ENCODE data around the gene TMC7.
A peak's percentile ranks its signal among the peaks of the same experiment; 100 is the strongest.

Gene TMC7

GRCh38 chr16:19068237-19068815 is 84.6 kb downstream of the TMC7 start:
- POLR2A ChIA-PET: interaction anchor here (0.7 to 1.7 kb wide), 5 partner anchors 69 to 487 kb away, joined by 3 to 9 read pairs (median 5); partner anchors contain the start of genes ARL6IP1, RPS15A and SMG1
- H3K9me3 ChIP-seq (ENCODE audit: control insufficient read depth, insufficient read depth, low read depth, low read length): no peaks in the 10 kb centered on the region
- CTCF ChIA-PET: interaction anchor here (6.3 kb wide), 1 partner anchor 85 kb away, joined by 53 read pairs; the partner anchor contains the start of gene TMC7

GRCh38 chr16:19071811-19072777 is 88.4 kb downstream of the TMC7 start:
- ChIA-PET POLR2A (interaction anchor here (1.2 kb wide), 1 partner anchor 88 kb away, joined by 3 read pairs; the partner anchor contains the start of gene TMC7), CTCF (interaction anchor here (0.6 to 6.3 kb wide), 12 partner anchors 13 to 1605 kb away, joined by 3 to 53 read pairs (median 3); partner anchors contain the start of gene TMC7)
- peaks cover 32 to 48% of the 10 kb centered on the region in 2 experiments; a peak in 2 of 3 replicates for H3K36me3 ChIP-seq (ENCODE audit: control insufficient read depth in 2 of 2, insufficient read depth in 1 of 2, low read length in 2 of 2)
- no peaks in the 10 kb centered on the region for H3K4me1 ChIP-seq (ENCODE audit: control insufficient read depth, insufficient read depth, low read length)
- no peak overlapping the region for H3K4me3 ChIP-seq (ENCODE audit: low read depth, low read length)
- no peak overlapping the region for H3K27ac ChIP-seq (ENCODE audit: extremely low read depth, low read depth, low read length)
- no peaks in the 10 kb centered on the region for H3K9me3 ChIP-seq (ENCODE audit: control insufficient read depth, insufficient read depth, low read depth, low read length)
- no peak for TF ChIP-seq SP2 (tag by site-specific recombination; IDR thresholded peaks at IDR 0.05)
- TF ChIP-seq ZBTB21 (tag by site-specific recombination; IDR thresholded peaks at IDR 0.05): no peak
- TF ChIP-seq BCL11B (tag by site-specific recombination; IDR thresholded peaks at IDR 0.05; ENCODE audit: low read depth): no peak
- TF ChIP-seq ZBTB20 (tag by site-specific recombination; IDR thresholded peaks at IDR 0.05): no peak
- no peak for TF ChIP-seq SALL2 (tag by site-specific recombination; IDR thresholded peaks at IDR 0.05; ENCODE audit: borderline replicate concordance)
- no peak for TF ChIP-seq BCL6B (tag by site-specific recombination; IDR thresholded peaks at IDR 0.05)
- no peak for TF ChIP-seq ZNF664 (tag by site-specific recombination; IDR thresholded peaks at IDR 0.05)
- no peak for TF ChIP-seq TSHZ1 (tag by site-specific recombination; IDR thresholded peaks at IDR 0.05; ENCODE audit: borderline replicate concordance)
- TF ChIP-seq ZNF548 (tag by site-specific recombination; IDR thresholded peaks at IDR 0.05): no peak
- no peak for TF ChIP-seq ZNF341 (tag by site-specific recombination; IDR thresholded peaks at IDR 0.05; ENCODE audit: low read depth)
- no peak for TF ChIP-seq ZNF843 (tag by site-specific recombination; IDR thresholded peaks at IDR 0.05)
- peak; percentile 64 for TF ChIP-seq ZNF654 (tag by site-specific recombination; IDR thresholded peaks at IDR 0.05; ENCODE audit: low read depth)
- TF ChIP-seq ZNF202 (tag by site-specific recombination; IDR thresholded peaks at IDR 0.05; ENCODE audit: borderline replicate concordance): no peak
- peak; percentile 91 for TF ChIP-seq ZNF2 (tag by site-specific recombination; IDR thresholded peaks at IDR 0.05)
- TF ChIP-seq ZSCAN18 (tag by site-specific recombination; IDR thresholded peaks at IDR 0.05): no peak
- no peak for TF ChIP-seq ZNF404 (tag by site-specific recombination; IDR thresholded peaks at IDR 0.05)
- TF ChIP-seq ZNF423 (tag by site-specific recombination; IDR thresholded peaks at IDR 0.05): no peak

More at GRCh38 chr16:19068237-19068815, 84.6 kb downstream of the TMC7 start:
- peak overlapping the region; percentile 82 for H3K4me3 ChIP-seq (ENCODE audit: low read depth, low read length)
- H3K27ac ChIP-seq (ENCODE audit: extremely low read depth, low read depth, low read length): peak overlapping the region; percentile 82
- TF ChIP-seq SP3 (tag by site-specific recombination; IDR thresholded peaks at IDR 0.05) (no peak), ZBTB21 (tag by site-specific recombination; IDR thresholded peaks at IDR 0.05) (no peak), SP7 (tag by site-specific recombination; IDR thresholded peaks at IDR 0.05) (no peak), GLIS2 (tag by site-specific recombination; IDR thresholded peaks at IDR 0.05) (no peak), KLF7 (tag by site-specific recombination; IDR thresholded peaks at IDR 0.05; ENCODE audit: borderline replicate concordance) (no peak), ZNF830 (tag by site-specific recombination; IDR thresholded peaks at IDR 0.05; ENCODE audit: low read depth) (no peak), ZBTB17 (tag by site-specific recombination; IDR thresholded peaks at IDR 0.05) (0 out of 2 replicates have a peak, but pooled peaks have one; percentile 11), ZNF18 (tag by site-specific recombination; IDR thresholded peaks at IDR 0.05) (no peak), SCRT2 (tag by site-specific recombination; IDR thresholded peaks at IDR 0.05) (no peak), ZNF335 (tag by site-specific recombination; conservative IDR thresholded peaks at IDR 0.05) (peak; percentile 62), EGR2 (tag by site-specific recombination; IDR thresholded peaks at IDR 0.05; ENCODE audit: low read depth) (no peak), YY1 (tag by site-specific recombination; IDR thresholded peaks at IDR 0.05) (no peak), ZBTB20 (tag by site-specific recombination; IDR thresholded peaks at IDR 0.05) (peak; percentile 96), ZNF274 (IDR thresholded peaks at IDR 0.05; ENCODE audit: low read length) (no peak), ZNF274 (tag by site-specific recombination; IDR thresholded peaks at IDR 0.05; ENCODE audit: borderline replicate concordance) (no peak), ZNF223 (tag by site-specific recombination; IDR thresholded peaks at IDR 0.05) (no peak)
- H3K4me1 ChIP-seq (ENCODE audit: control insufficient read depth, insufficient read depth, low read length): no peaks in the 10 kb centered on the region
- peaks cover 7 to 18% of the 10 kb centered on the region in 2 experiments; a peak in 2 of 3 replicates for H3K36me3 ChIP-seq (ENCODE audit: control insufficient read depth in 2 of 2, insufficient read depth in 1 of 2, low read length in 2 of 2)

Measured in HEK293 (cell line).